WERI-Rb-1 (cell line): ENCODE data around the gene MTUS2.
"Not testable (repeated sequence)": the region's sequence is repeated elsewhere in the genome, so short reads cannot be mapped to it uniquely, and the experiment has no call there.

Source experiments
- DNase-seq: peaks from one replicate; pipeline ENCODE4 v3.0.0-alpha.2; 2020
- H3K27ac ChIP-seq: fragments of 250-450 bp; sonication (Bioruptor Pico); 2 replicates; pipeline ENCODE4 v1.5.1; 2020; ENCODE audit warnings: mild to moderate bottlenecking, moderate library complexity
- H3K27me3 ChIP-seq: fragments of 250-450 bp; sonication (Bioruptor Pico); 2 replicates; pipeline ENCODE4 v1.5.1; 2021; ENCODE audit warnings: mild to moderate bottlenecking, low read depth, moderate library complexity; ENCODE audit not compliant: insufficient read depth, severe bottlenecking
- H3K36me3 ChIP-seq: fragments of 250-450 bp; sonication (Bioruptor Pico); 2 replicates; pipeline ENCODE4 v1.5.1; 2020; ENCODE audit warnings: mild to moderate bottlenecking, moderate library complexity
- H3K4me3 ChIP-seq: 2 replicates; pipeline ENCODE4 v1.5.1; 2011; ENCODE audit warnings: low read depth, mild to moderate bottlenecking, control low read depth, low read length
- H3K9me3 ChIP-seq: fragments of 250-450 bp; sonication (Bioruptor Pico); 2 replicates; pipeline ENCODE4 v1.5.1; 2021; ENCODE audit warnings: mild to moderate bottlenecking, moderate library complexity; ENCODE audit not compliant: severe bottlenecking
- CTCF ChIP-seq: IDR thresholded peaks from 2 replicates; pipeline ENCODE4 v1.5.1; 2011; ENCODE audit warnings: low read depth, mild to moderate bottlenecking, control low read depth, inconsistent platforms, low read length

MTUS2 gene

GRCh38 chr13:29383476-29383875, 563.3 kb downstream of the MTUS2 start:
- Histone ChIP-seq H3K36me3 (no peaks in the 10 kb centered on the region), H3K27me3 (no peaks in the 10 kb centered on the region), H3K27ac (no peak overlapping the region), H3K4me3 (no peak overlapping the region), H3K9me3 (no peaks in the 10 kb centered on the region)
- no peak for DNase-seq
- TF ChIP-seq CTCF, result no peak

GRCh38 chr13:29384466-29384865, 564.3 kb downstream of the MTUS2 start:
- Histone ChIP-seq H3K4me3 (no peak overlapping the region), H3K36me3 (no peaks in the 10 kb centered on the region), H3K9me3 (no peaks in the 10 kb centered on the region), H3K27ac (no peak overlapping the region), H3K27me3 (no peaks in the 10 kb centered on the region)
- no peak for DNase-seq
- TF ChIP-seq CTCF, result no peak

GRCh38 chr13:29384871-29385270, 564.7 kb downstream of the MTUS2 start:
- no peak for DNase-seq
- Histone ChIP-seq H3K27me3 (no peaks in the 10 kb centered on the region), H3K36me3 (no peaks in the 10 kb centered on the region), H3K4me3 (no peak overlapping the region), H3K27ac (no peak overlapping the region), H3K9me3 (no peaks in the 10 kb centered on the region)
- TF ChIP-seq CTCF, result no peak

- no peak for DNase-seq
- TF ChIP-seq CTCF, result no peak
These were observed 566.1 kb downstream of the MTUS2 start for GRCh38 chr13:29386246-29386645.

GRCh38 chr13:29390598-29390997, 570.5 kb downstream of the MTUS2 start:
- not testable (repeated sequence) for H3K27me3 ChIP-seq, H3K36me3 ChIP-seq, H3K4me3 ChIP-seq, H3K27ac ChIP-seq, H3K9me3 ChIP-seq, DNase-seq

More at GRCh38 chr13:29386246-29386645, 566.1 kb downstream of the MTUS2 start:
- Histone ChIP-seq H3K36me3 (no peaks in the 10 kb centered on the region), H3K27ac (no peak overlapping the region), H3K27me3 (no peaks in the 10 kb centered on the region), H3K4me3 (no peak overlapping the region), H3K9me3 (no peaks in the 10 kb centered on the region)

- Histone ChIP-seq H3K27ac (no peak overlapping the region), H3K27me3 (no peaks in the 10 kb centered on the region), H3K36me3 (no peaks in the 10 kb centered on the region), H3K4me3 (no peak overlapping the region), H3K9me3 (no peaks in the 10 kb centered on the region)
- DNase-seq, result no peak
- TF ChIP-seq CTCF, result no peak
These were observed 576.3 kb downstream of the MTUS2 start for GRCh38 chr13:29396446-29396845.
